Spleen (tissue), 11 donors: ENCODE data around the gene AQP2. TPM values are rescaled to one million over a fixed set of nuclear protein-coding genes. Genes with fewer than 3 reads are reported as not detected.

ENCODE experiments used
- DNase-seq: peaks from one replicate; pipeline ENCODE4 v3.0.0-alpha.2; 2020
- H3K27ac ChIP-seq, 8 donors: fragments of 200-600 bp; sonication (generic) in 7 of 8; 1 replicate in 4 of 8; 2 replicates in 4 of 8; pipeline versions ENCODE4 v1.5.0 to v1.8.0; 2016 to 2021; ENCODE audit warnings: inconsistent platforms in 4 of 8, mild to moderate bottlenecking in 4 of 8, moderate library complexity in 1 of 8
- H3K27me3 ChIP-seq, 7 donors: fragments of 200-600 bp; sonication (generic) in 6 of 7; replicated peaks in 1 of 7; 1 replicate in 4 of 7; 2 replicates in 3 of 7; pipeline versions ENCODE4 v1.5.0 to v1.8.0; 2016 to 2021; ENCODE audit warnings: inconsistent platforms in 3 of 7, mild to moderate bottlenecking in 1 of 7
- H3K36me3 ChIP-seq, 6 donors: fragments of 200-600 bp; sonication (generic) in 5 of 6; 1 replicate in 4 of 6; 2 replicates in 2 of 6; pipeline versions ENCODE4 v1.5.0 to v1.8.0; 2016 to 2021; ENCODE audit warnings: inconsistent platforms in 2 of 6
- H3K4me1 ChIP-seq, 6 donors: fragments of 200-600 bp; sonication (generic) in 5 of 6; 1 replicate in 3 of 6; 2 replicates in 3 of 6; pipeline versions ENCODE4 v1.5.0 to v1.8.0; 2016 to 2021; ENCODE audit warnings: inconsistent platforms in 3 of 6
- H3K4me3 ChIP-seq, 8 donors: fragments of 200-600 bp; sonication (generic) in 7 of 8; 1 replicate in 4 of 8; 2 replicates in 4 of 8; pipeline versions ENCODE4 v1.5.0 to v1.8.0; 2016 to 2021; ENCODE audit warnings: inconsistent platforms in 4 of 8, mild to moderate bottlenecking in 4 of 8, moderate library complexity in 2 of 8
- H3K9me3 ChIP-seq, 8 donors: fragments of 200-600 bp; sonication (generic) in 7 of 8; 1 replicate in 4 of 8; 2 replicates in 4 of 8; pipeline versions ENCODE4 v1.5.0 to v1.8.0; 2016 to 2021; ENCODE audit warnings: inconsistent platforms in 4 of 8
- CTCF ChIP-seq, 11 experiments: fragments of 200-600 bp in 7 of 11; fragments of 450-650 bp in 4 of 11; sonication (generic) in 4 of 11; IDR thresholded peaks in 8 of 11; conservative IDR thresholded peaks in 3 of 11; 1 replicate in 7 of 11; 2 replicates in 4 of 11; pipeline versions ENCODE4 v1.4.0 to v1.8.0; 2016 to 2021; ENCODE audit warnings: antibody characterized with exemption in 11 of 11, inconsistent platforms in 4 of 11, mild to moderate bottlenecking in 1 of 11
- POLR2A ChIP-seq, 3 donors: fragments of 450-650 bp; IDR thresholded peaks; one replicate each; pipeline ENCODE4 v1.5.1; 2017; ENCODE audit warnings: antibody characterized with exemption in 3 of 3, mild to moderate bottlenecking in 1 of 3
- POLR2AphosphoS5 ChIP-seq, 3 donors: sonication (generic); formaldehyde crosslinking; IDR thresholded peaks; one replicate each; pipeline ENCODE4 v1.5.1; 2017; ENCODE audit warnings: antibody characterized with exemption in 3 of 3
- WGBS, 5 donors: extraction: QIAGEN DNeasy Blood & Tissue Kit in 3 of 5; methylation state at CpG; one replicate each; pipeline versions ENCODE4 v1.1.5 to v1.1.7; 2013 to 2018; 5-methylcytosine and 5-hydroxymethylcytosine counted together
- intact Hi-C: fragments of 100-400 bp; cut with DNase I; formaldehyde crosslinking; loops from one replicate; pipeline ENCODE4 v1.15.0; 2023; ENCODE audit warnings: low total_unique reads
- polyA plus RNA-seq, 3 donors: library from polyadenylated mRNA; stranded (reverse); fragments of 200-250 nt; gene quantifications; one replicate each; pipeline ENCODE4 v1.2.1, GENCODE V29; 2013
- total RNA-seq, 7 donors: library from RNA; depleted of rRNA in 3 of 7; stranded (reverse); fragments of >200 nt in 3 of 7; fragmentation: NEBNext Ultra II Directional in 4 of 7; extraction: Animal tissue kit (Norgen Biotek cat#: 25700) in 4 of 7; gene quantifications; one replicate each; pipeline versions ENCODE4 v1.1.0 to v1.2.1, GENCODE V29; 2016 to 2021
- donor health status: healthy with polysubstance abuse.
- donor health status: DM: no; HTN: no; CAD: no; lungs with moderate emphysema.
- donor health status: DM: no; HTN: no; CAD: no.
- donor health status: Bipolar disorder and iron deficiency.
- donor health status: healthy.
- donor health status: DM: no; HTN: no; CAD: no.
- donor health status: DM: yes; HTN: yes; CAD: no.

AQP2 gene
- total and polyA plus RNA-seq, 10 donors = not detected

GRCh38 chr12:49924628-49925246 is 25.8 kb upstream of the AQP2 start:
- DNase-seq = peak; percentile 54
- intact Hi-C loops = no loop called here
- H3K27me3 ChIP-seq = peaks cover 0 to 9% (median 0%) of the 10 kb centered on the region in 7 donors
- no peak for TF ChIP-seq POLR2A (IDR thresholded peaks at IDR 0.05)
- TF ChIP-seq POLR2AphosphoS5 (IDR thresholded peaks at IDR 0.05) = no peak
- TF ChIP-seq CTCF (IDR thresholded peaks at IDR 0.05 in 8 of 11, conservative IDR thresholded peaks at IDR 0.05 in 3 of 11) = no peak
- no peak overlapping the region for H3K4me3 ChIP-seq
- H3K27ac ChIP-seq = no peak overlapping the region
- no peaks in the 10 kb centered on the region for H3K36me3 ChIP-seq
- peaks cover 0 to 19% (median 3%) of the 10 kb centered on the region in 6 donors for H3K4me1 ChIP-seq
- H3K9me3 ChIP-seq = no peaks in the 10 kb centered on the region
- 87 to 94% (median 90%) methylated on average over 7 of the region's 7 CpGs for WGBS, 5 donors

GRCh38 chr12:49925433-49926204 is 24.9 kb upstream of the AQP2 start:
- TF ChIP-seq CTCF (IDR thresholded peaks at IDR 0.05 in 8 of 11, conservative IDR thresholded peaks at IDR 0.05 in 3 of 11) (no peak), POLR2A (IDR thresholded peaks at IDR 0.05) (no peak), POLR2AphosphoS5 (IDR thresholded peaks at IDR 0.05) (no peak)
- intact Hi-C loops = no loop called here
- no peaks in the 10 kb centered on the region for H3K36me3 ChIP-seq
- 72 to 83% (median 77%) methylated on average over 11 of the region's 11 CpGs for WGBS, 5 donors
- peak overlapping the region in 1 of 8 donors; percentile 19 for H3K27ac ChIP-seq
- H3K27me3 ChIP-seq = peaks cover 0 to 11% (median 0%) of the 10 kb centered on the region in 7 donors
- no peak overlapping the region for H3K4me3 ChIP-seq
- H3K9me3 ChIP-seq = no peaks in the 10 kb centered on the region
- peak; percentile 55 for DNase-seq
- H3K4me1 ChIP-seq = peaks cover 0 to 13% (median under 1%) of the 10 kb centered on the region in 6 donors

GRCh38 chr12:49928471-49928870 is 22.1 kb upstream of the AQP2 start:
- intact Hi-C loops = no loop called here
- no peak overlapping the region for H3K4me3 ChIP-seq
- no peaks in the 10 kb centered on the region for H3K9me3 ChIP-seq
- peak; percentile 23 for DNase-seq
- 86 to 96% (median 89%) methylated on average over 6 of the region's 6 CpGs for WGBS, 5 donors
- TF ChIP-seq POLR2AphosphoS5 (IDR thresholded peaks at IDR 0.05) = no peak
- no peak for TF ChIP-seq POLR2A (IDR thresholded peaks at IDR 0.05)
- no peak for TF ChIP-seq CTCF (IDR thresholded peaks at IDR 0.05 in 8 of 11, conservative IDR thresholded peaks at IDR 0.05 in 3 of 11)
- peaks cover 0 to 11% (median 0%) of the 10 kb centered on the region in 7 donors for H3K27me3 ChIP-seq
- peaks cover 0 to 11% (median 2%) of the 10 kb centered on the region in 6 donors for H3K4me1 ChIP-seq
- H3K27ac ChIP-seq = no peak overlapping the region
- H3K36me3 ChIP-seq = no peaks in the 10 kb centered on the region

- TF ChIP-seq CTCF (IDR thresholded peaks at IDR 0.05 in 8 of 11, conservative IDR thresholded peaks at IDR 0.05 in 3 of 11) = no peak
- 81 to 93% (median 91%) methylated on average over 7 of the region's 7 CpGs for WGBS, 5 donors
- DNase-seq = peak; percentile 47
- Histone ChIP-seq H3K9me3 (no peaks in the 10 kb centered on the region), H3K27me3 (peaks cover 0 to 11% (median 0%) of the 10 kb centered on the region in 7 donors), H3K4me3 (no peak overlapping the region), H3K4me1 (peaks cover 0 to 4% (median 2%) of the 10 kb centered on the region in 6 donors), H3K27ac (no peak overlapping the region), H3K36me3 (no peaks in the 10 kb centered on the region)
- intact Hi-C loops = no loop called here
Measured at GRCh38 chr12:49929581-49929980, 21.0 kb upstream of the AQP2 start.
